Tibial nerve (tissue), 4 donors: ENCODE results near the gene WHAMM.

ENCODE experiments used
- CTCF ChIP-seq, 5 experiments: fragments of 200-600 bp in 3 of 5; fragments of 450-650 bp in 2 of 5; sonication (generic) in 3 of 5; IDR thresholded peaks; one replicate each; pipeline ENCODE4 v1.5.1; 2016 to 2019; ENCODE audit warnings: antibody characterized with exemption in 5 of 5, mild to moderate bottlenecking in 3 of 5, moderate library complexity in 2 of 5
- EP300 ChIP-seq, 2 donors: sonication (generic); formaldehyde crosslinking; IDR thresholded peaks; one replicate each; pipeline ENCODE4 v1.6.1; 2017; ENCODE audit warnings: antibody characterized with exemption in 2 of 2, mild to moderate bottlenecking in 1 of 2
- POLR2A ChIP-seq, 2 donors: fragments of 450-650 bp; IDR thresholded peaks; one replicate each; pipeline ENCODE4 v1.6.1; 2017; ENCODE audit warnings: antibody characterized with exemption in 2 of 2, mild to moderate bottlenecking in 2 of 2, moderate library complexity in 2 of 2

DNA sequence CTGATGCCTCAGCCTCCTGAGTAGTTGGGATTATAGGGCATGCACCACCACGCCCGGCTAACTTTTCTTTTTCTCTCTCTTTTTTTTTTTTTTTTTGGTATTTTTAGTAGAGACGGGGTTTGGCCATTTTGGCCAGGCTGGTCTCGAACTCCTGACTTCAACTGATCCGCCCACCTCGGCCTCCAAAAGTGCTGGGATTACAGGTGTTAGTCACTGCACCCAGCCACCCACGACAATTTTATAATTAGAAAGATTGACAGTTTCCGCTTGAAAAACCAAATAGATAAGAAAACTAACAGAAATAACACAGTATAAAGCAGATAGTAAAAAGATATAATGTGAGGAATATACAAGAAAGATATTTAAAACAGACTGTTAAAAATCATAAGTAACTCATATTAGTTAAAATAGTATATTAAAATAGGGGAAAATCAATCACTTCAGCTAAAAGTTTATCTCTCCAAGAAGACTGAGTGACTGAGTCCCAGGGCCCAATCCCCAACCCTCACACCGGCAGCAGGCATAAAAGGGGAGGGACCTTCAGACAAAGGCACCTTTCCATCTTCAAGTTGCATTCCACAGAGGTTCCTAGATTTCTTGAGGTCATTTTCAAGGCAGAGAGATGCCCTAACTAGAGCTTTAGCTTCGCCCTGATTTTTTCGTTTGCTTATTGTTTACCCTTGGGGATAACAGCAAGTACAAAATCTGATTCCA lies 1.4 kb upstream of the WHAMM start:
- no peak for TF ChIP-seq EP300 (IDR thresholded peaks at IDR 0.05)
- no peak for TF ChIP-seq CTCF (IDR thresholded peaks at IDR 0.05)
- TF ChIP-seq POLR2A (IDR thresholded peaks at IDR 0.05): no peak
